Right lobe of liver (tissue), 4 donors: Measurements from ENCODE around the gene CDC20B.

Experiments used
- POLR2A ChIP-seq: fragments of 450-650 bp; IDR thresholded peaks from one replicate; pipeline ENCODE4 v1.6.1; 2017; ENCODE audit warnings: antibody characterized with exemption, mild to moderate bottlenecking
- TF ChIP-seq, protein P1 (sequence below), 4 donors: fragments of 200-600 bp in 3 of 4; fragments of 450-650 bp in 1 of 4; IDR thresholded peaks; one replicate each; pipeline versions ENCODE4 v1.5.1 to v1.8.0; 2016 to 2022; ENCODE audit warnings: antibody characterized with exemption in 4 of 4, mild to moderate bottlenecking in 2 of 4
- donor health status: DM: no; HTN: no; CAD: no.
- donor health status: DM: no; HTN: no; CAD: no.
- donor health status: DM: no; HTN: yes; CAD: no.

DNA sequence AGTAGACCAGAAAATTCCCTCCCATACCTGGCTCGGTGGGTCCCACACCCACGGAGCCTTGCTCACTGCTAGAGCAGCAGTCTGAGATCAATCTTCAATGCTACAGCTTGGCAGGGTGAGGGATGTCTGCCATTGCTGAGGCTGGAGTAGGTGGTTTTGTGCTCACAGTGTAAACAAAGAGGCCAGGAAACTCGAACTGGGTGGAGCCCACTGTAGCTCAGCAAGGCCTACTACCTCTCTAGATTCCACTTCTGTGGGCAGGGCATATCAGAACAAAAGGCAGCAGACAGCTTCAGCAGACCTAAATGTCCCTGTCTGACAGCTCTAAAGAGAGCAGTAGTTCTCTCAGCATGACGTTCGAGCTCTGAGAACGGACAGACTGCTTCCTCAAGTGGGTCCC is 76.1 kb downstream of the CDC20B start:
- no peak for TF ChIP-seq POLR2A
- TF ChIP-seq, protein P1, sequence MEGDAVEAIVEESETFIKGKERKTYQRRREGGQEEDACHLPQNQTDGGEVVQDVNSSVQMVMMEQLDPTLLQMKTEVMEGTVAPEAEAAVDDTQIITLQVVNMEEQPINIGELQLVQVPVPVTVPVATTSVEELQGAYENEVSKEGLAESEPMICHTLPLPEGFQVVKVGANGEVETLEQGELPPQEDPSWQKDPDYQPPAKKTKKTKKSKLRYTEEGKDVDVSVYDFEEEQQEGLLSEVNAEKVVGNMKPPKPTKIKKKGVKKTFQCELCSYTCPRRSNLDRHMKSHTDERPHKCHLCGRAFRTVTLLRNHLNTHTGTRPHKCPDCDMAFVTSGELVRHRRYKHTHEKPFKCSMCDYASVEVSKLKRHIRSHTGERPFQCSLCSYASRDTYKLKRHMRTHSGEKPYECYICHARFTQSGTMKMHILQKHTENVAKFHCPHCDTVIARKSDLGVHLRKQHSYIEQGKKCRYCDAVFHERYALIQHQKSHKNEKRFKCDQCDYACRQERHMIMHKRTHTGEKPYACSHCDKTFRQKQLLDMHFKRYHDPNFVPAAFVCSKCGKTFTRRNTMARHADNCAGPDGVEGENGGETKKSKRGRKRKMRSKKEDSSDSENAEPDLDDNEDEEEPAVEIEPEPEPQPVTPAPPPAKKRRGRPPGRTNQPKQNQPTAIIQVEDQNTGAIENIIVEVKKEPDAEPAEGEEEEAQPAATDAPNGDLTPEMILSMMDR (IDR thresholded peaks at IDR 0.05), result no peak
